ENCODE results near the gene HSPA5.

DNA sequence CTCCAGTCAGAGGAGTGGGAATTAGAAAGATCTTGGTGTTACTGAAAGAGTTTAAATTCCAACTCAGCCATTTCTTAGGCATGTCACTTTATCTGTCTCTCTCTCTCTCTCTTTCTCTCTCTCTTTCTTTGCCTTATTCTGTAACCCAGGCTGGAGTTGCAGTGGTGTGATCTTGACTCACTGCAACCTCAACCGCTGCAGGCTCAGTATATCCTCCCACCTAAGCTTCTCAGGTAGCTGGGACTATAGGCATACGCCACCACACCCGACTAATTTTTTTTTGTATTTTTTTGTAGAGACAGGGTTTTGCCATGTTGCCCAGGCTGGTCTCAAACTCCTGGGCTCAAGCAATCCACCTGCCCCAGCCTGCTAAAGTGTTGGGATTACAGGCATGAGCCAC lies 22.5 kb downstream of the HSPA5 start:
- TF ChIP-seq EP300 (IDR thresholded peaks at IDR 0.05) (no peak), POLR2A (IDR thresholded peaks at IDR 0.05) (no peak), POLR2AphosphoS5 (IDR thresholded peaks at IDR 0.05) (no peak)

Data from sigmoid colon (tissue), 4 donors.